ENCODE data around the gene POP5. TPM values are rescaled to one million over a fixed set of nuclear protein-coding genes. Genes with fewer than 3 reads are reported as not detected.

Gene POP5
- total RNA-seq, 1 experiment from 2014 or later, result 81.0 TPM

GRCh38 chr12:120563495-120563894, 17.7 kb downstream of the POP5 start:
- CTCF ChIA-PET, result no interaction called here
- H3K4me3 Mint-ChIP-seq (ENCODE audit: low read depth, unreplicated experiment), result no peak overlapping the region
- no TSS peak for BruUV-seq (replicated peaks)
- H3K27ac Mint-ChIP-seq (ENCODE audit: unreplicated experiment), result no peak overlapping the region
- H3K27me3 Mint-ChIP-seq (ENCODE audit: unreplicated experiment), result no peaks in the 10 kb centered on the region
- H3K36me3 Mint-ChIP-seq (ENCODE audit: insufficient read depth, unreplicated experiment), result peaks cover 74% of the 10 kb centered on the region
- no peaks in the 10 kb centered on the region for H3K4me1 Mint-ChIP-seq (ENCODE audit: low read depth, unreplicated experiment)
- no peak for TF ChIP-seq CTCF (IDR thresholded peaks at IDR 0.05; ENCODE audit: unreplicated experiment)
- no peak for DNase-seq
- intact Hi-C loops (cut with micrococcal nuclease; ENCODE audit: unreplicated experiment), result no loop called here
- no peaks in the 10 kb centered on the region for H3K9me3 Mint-ChIP-seq (ENCODE audit: low read depth, unreplicated experiment)

DNA sequence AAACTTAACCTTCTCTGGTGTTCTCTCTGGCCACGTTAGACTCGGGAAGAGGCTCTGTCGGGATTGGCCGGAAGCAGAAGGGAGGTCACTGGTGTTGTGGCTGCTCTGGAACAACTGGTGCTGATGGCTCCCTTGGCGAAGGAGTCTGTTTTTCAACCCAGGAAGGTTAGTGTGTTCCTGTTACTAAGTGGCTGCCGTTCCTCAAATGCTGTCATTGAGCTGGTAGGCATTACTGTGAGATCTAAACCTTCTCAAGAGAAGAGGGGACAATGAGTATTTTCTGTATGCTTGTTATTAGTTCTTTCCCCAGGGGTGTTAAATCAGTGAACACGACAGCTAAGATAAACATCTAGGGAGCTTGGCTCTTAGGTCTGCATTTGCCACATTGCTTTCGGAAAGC, 18.3 kb downstream of the POP5 start:
- no peak for TF ChIP-seq CTCF (IDR thresholded peaks at IDR 0.05; ENCODE audit: unreplicated experiment)
- no TSS peak for BruUV-seq (replicated peaks)
- no peaks in the 10 kb centered on the region for H3K27me3 Mint-ChIP-seq (ENCODE audit: unreplicated experiment)
- DNase-seq, result no peak
- CTCF ChIA-PET, result no interaction called here
- no peak overlapping the region for H3K27ac Mint-ChIP-seq (ENCODE audit: unreplicated experiment)
- intact Hi-C loops (cut with micrococcal nuclease; ENCODE audit: unreplicated experiment), result no loop called here
- H3K4me1 Mint-ChIP-seq (ENCODE audit: low read depth, unreplicated experiment), result no peaks in the 10 kb centered on the region
- no peaks in the 10 kb centered on the region for H3K9me3 Mint-ChIP-seq (ENCODE audit: low read depth, unreplicated experiment)
- peaks cover 72% of the 10 kb centered on the region for H3K36me3 Mint-ChIP-seq (ENCODE audit: insufficient read depth, unreplicated experiment)
- H3K4me3 Mint-ChIP-seq (ENCODE audit: low read depth, unreplicated experiment), result no peak overlapping the region

GRCh38 chr12:120557589-120557988, 23.6 kb downstream of the POP5 start:
- DNase-seq, result no peak
- Mint-ChIP-seq H3K27me3 (ENCODE audit: unreplicated experiment) (no peaks in the 10 kb centered on the region), H3K4me1 (ENCODE audit: low read depth, unreplicated experiment) (no peaks in the 10 kb centered on the region), H3K4me3 (ENCODE audit: low read depth, unreplicated experiment) (no peak overlapping the region), H3K36me3 (ENCODE audit: insufficient read depth, unreplicated experiment) (peaks cover 77% of the 10 kb centered on the region), H3K27ac (ENCODE audit: unreplicated experiment) (no peak overlapping the region), H3K9me3 (ENCODE audit: low read depth, unreplicated experiment) (no peaks in the 10 kb centered on the region)
- CTCF ChIA-PET, result no interaction called here
- no peak for TF ChIP-seq CTCF (IDR thresholded peaks at IDR 0.05; ENCODE audit: unreplicated experiment)
- intact Hi-C loops (cut with micrococcal nuclease; ENCODE audit: unreplicated experiment), result no loop called here
- BruUV-seq (replicated peaks), result no TSS peak

DNA sequence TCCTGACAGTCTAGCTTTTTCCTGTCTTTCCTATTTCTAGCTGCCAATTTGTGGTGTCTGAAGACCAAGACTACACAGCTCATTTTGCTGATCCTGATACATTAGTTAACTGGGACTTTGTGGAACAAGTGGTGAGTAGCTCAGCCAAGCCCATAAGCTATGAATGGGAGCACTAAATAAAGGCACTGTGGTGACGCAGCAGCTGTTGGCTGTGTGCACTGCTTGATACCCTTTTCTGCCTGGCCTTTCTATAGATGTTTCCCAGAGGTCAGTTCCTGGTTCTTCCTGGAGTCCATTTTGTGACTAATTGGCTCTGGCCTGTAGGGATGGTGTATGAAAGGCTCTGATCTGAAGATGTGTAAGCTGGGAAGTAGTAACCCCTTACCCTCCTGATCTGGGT, 26.5 kb downstream of the POP5 start:
- CTCF ChIA-PET, result no interaction called here
- Mint-ChIP-seq H3K36me3 (ENCODE audit: insufficient read depth, unreplicated experiment) (peaks cover 67% of the 10 kb centered on the region), H3K27ac (ENCODE audit: unreplicated experiment) (no peak overlapping the region)

More for the DNA sequence above, 26.5 kb downstream of the POP5 start:
- Mint-ChIP-seq H3K27me3 (ENCODE audit: unreplicated experiment) (no peaks in the 10 kb centered on the region), H3K4me1 (ENCODE audit: low read depth, unreplicated experiment) (no peaks in the 10 kb centered on the region), H3K9me3 (ENCODE audit: low read depth, unreplicated experiment) (no peaks in the 10 kb centered on the region), H3K4me3 (ENCODE audit: low read depth, unreplicated experiment) (no peak overlapping the region)
- DNase-seq, result no peak
- no peak for TF ChIP-seq CTCF (IDR thresholded peaks at IDR 0.05; ENCODE audit: unreplicated experiment)
- BruUV-seq (replicated peaks), result no TSS peak
- intact Hi-C loops (cut with micrococcal nuclease; ENCODE audit: unreplicated experiment), result no loop called here

Measured in Calu3 (cell line).